NOMO-1 treated with dmso at 0.1 percent for 144 hours (cell line): ENCODE results near the gene MAP3K10.
"Not testable (repeated sequence)": the region's sequence is repeated elsewhere in the genome, so short reads cannot be mapped to it uniquely, and the experiment has no call there.

Experiments
- DNase-seq: peaks from one replicate; lab custom pipeline; 2025; ENCODE audit not compliant: unreplicated experiment; lab: John Stamatoyannopoulos, UW

The MAP3K10 gene

DNA sequence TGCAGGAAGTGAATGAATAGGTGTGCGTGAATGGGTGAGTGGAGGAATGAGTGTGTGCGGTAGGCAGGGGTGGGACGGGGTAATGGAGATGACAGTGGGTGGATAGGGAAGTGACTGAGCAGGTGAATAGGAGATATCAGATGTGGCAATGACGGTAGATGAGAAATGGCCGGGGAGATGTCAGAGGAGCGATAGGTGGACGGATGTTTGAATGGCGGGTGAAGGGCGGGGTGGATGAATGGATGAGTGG lies 25.5 kb downstream of the MAP3K10 start:
- DNase-seq: no peak

DNA sequence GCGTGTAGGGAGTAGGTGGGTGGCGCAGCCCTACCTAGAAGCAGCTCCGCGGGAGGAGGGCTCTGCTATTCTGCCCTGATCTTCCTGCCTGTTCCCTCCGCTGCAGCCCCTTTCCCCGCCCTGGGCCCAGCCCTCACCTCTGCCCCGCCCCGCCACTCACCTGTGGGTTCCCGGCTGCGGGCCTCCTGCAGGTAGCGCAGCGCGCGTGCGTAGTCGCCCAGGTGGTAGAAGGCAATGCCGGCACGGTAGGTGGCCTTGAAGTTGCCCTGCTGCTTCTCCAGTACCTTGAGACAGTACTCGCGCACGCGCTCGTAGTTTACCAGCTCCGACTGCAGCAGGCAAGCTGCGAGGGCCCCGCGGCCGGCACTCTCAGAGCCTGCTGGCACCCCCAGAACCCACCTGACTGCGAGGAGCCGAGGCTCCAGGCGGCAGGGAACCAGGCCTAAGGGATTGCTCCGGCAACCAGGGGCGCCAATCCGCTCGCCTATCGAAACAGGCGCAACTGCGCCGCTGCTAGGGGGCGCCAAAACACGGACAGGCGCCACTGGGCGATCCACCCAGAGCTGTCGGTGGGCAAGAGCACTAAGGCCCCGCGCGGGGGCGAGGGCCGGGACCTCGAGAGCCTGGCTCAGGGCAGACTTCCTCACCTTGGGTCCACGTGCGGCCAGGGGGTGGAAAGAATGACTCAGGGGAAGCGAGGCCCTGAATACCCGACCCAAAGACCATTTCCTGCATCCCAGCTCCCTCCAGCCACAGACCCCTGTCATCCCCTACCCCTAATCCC lies 26.0 kb downstream of the MAP3K10 start:
- DNase-seq: no peak

DNA sequence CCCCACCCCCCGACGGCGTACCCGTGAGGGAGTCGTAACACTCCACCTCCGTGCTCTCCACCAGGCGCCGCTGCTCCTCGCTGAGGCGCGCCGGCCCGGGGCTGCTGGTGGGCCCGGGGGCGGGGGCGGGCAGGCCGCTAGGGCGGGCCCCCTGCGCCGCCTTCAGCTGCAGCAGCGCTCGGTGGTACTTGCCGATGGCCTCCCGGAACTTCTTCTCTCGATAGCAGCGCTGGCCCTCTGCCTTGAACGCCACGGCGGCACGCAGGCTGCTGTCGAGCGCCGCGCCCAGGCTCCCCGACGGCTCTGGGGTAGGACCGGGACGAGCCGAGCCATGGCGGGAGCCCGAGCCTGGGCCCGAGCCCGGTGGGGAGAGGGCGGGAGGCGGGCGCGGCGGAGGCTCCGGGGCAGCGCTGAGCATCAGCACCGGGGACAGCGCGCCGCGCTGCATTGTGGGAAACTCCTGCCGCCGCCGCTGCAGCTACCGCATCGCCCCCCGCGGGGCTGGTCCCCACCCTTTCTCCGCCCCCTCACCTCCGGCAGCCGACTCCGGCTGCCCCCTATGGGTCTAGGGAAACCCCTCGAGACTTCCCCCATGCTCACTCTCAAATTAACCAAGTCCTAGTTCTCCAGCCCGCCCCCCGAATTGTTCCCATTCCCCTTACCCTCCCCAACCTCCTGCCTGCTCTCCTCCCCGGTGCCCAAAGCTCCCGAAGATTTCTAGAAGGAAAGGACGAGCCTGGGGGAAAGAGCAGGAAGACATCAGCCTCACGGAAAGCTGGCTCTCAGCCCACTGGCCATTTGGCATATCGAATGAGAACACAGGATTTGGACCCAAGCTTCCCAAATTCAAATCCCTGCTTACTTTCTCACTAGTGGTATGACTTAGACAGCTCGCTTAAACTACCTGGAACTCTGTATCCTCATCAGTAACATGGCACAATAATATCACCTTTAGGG lies 27.0 kb downstream of the MAP3K10 start, which contains the start of gene TTC9B:
TTC9B (minus strand) TSS at position 451 of the 957 bp plus-strand sequence; CDS start at position 448, 3 bp downstream.
- DNase-seq: no peak

DNA sequence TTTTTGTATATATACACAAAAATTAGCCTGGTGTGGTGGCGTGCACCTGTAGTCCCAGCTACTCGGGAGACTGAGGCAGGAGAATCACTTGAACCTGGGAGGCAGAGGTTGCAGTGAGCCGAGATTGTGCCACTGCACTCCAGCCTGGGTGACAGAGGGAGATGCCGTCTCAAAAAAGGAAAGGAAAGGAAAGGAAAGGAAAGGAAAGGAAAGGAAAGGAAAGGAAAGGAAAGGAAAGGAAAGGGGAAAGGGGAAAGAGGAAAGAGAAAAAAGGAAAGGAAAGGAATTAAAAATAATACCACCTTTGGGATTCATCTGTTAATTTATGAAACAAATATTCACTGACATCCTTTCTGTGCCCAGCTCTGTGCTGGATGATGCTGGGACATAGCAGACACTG lies 27.8 kb downstream of the MAP3K10 start:
- not testable (repeated sequence) for DNase-seq

DNA sequence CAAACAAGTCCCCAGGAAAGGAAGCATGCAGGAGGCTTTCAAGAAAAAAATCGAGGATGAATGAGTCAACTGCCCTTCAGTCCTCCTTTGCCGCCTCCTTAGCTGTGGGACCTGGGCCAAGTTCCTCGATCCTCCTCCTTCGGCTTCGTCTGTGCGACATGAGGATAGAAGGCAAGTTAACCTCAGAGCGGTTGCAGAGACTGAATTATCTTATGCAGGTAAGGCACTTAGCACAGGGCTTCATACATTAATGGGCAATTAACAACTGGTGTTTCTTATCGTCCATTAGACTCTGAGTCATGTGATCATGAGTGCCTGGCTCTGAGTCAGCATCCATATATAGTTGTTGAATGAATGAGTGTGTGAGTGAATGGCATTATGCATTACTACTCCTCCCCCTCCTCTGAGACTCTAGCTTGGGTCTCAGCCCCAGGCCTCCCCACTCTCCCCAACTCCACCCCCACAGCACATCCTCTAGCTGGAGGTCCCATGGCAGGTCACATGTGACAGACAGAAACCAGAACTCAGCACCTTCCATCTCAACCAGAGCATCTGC lies 28.6 kb downstream of the MAP3K10 start:
- no peak for DNase-seq

- no peak for DNase-seq
Measured at GRCh38 chr19:40220674-40221073, 29.4 kb downstream of the MAP3K10 start.

- peak; percentile 75 for DNase-seq
Measured at GRCh38 chr19:40221858-40222619, 30.8 kb downstream of the MAP3K10 start.

DNA sequence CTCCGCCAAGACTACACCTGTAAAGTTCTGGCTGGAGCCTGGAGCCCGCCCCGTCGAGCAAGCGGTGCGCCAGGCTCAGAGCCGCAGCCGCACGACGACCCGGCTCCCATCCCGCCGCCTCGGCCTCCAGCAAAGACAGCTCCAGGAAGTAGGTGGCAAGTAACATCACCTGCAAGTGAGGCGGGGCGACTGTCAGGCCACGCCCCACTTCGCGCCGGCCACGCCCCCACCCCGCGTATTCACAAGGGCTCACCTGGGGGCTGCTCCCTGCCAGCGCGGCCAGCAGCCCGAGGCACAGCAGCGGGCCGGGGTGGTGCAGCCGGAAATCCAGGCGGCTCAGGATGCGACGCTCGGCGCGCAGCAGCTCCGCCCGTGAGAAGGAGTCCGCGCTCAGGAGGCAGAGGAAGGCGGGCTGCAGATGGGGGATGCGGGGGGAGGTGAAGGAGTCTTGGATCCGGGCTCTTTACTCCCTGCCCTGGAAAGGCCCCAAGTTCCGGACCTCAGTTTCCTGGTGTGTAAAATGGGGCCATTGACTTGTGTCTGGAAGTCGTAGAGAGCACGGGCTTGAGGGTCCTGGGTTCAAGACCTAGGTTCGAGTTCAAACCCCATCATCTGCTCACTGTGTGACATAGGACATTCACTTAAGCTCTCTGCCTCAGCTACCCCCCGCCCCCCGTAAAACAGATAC lies 32.1 kb downstream of the MAP3K10 start:
- DNase-seq: no peak

- no peak for DNase-seq
Measured at GRCh38 chr19:40224342-40225150, 33.3 kb downstream of the MAP3K10 start.

DNA sequence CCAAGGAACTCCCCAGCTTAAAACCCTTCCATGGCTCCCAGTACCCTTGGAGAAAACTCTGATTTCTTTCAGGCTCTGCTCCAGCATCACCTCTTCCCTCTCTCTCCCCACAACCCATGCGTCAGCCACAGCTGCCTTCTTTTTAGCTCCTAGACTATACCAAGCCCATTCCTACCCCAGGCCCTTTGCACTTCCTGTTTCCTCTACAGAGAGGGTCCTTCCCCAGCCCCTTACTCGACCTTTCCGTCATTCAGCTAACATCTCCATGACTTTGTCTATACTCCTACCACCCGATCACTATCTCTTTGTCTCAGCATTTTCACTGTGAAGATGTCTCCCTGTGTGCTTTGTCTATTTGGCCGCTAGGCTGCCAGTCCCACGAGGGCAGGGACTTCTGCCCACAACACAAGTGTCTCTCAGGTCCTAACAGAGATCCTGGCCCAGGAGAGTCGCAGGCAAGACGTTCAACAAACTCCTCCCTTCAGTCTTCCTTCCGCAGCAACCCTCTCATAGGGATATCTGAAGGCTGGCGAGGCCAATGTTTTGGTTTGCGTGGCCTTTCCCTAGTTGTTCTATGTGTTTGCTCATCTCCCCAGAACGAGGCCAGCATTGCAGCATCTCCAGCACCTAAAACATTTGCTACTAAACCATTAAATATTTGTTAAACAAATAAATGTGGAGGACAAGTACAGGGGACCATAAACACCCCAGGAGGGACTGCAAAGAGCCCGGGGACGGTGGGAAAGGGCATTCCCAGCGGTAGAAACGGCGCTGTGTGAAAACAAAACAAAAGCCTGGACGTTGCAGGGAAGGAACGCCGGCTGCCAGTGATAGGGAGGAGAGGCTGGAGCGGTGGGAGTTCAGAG lies 34.4 kb downstream of the MAP3K10 start:
- DNase-seq: no peak

DNA sequence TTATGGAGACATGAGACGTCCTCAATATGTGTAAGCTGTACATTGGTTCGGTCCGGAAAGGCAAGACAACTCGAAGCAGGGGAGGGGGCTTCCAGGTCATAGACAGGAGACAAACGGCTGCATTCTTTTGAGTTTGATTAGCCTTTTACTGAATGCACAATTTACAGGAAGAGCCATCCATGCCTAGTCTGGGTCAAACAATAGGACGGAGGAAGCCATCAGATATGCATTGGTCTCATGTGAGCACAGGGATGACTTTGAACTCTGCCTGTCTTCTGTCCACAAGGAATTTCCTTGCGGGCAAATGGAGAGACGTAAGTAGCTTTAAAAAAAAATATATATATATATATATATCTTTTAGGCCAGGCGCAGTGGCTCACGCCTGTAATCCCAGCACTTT lies 37.1 kb downstream of the MAP3K10 start:
- DNase-seq: no peak

DNA sequence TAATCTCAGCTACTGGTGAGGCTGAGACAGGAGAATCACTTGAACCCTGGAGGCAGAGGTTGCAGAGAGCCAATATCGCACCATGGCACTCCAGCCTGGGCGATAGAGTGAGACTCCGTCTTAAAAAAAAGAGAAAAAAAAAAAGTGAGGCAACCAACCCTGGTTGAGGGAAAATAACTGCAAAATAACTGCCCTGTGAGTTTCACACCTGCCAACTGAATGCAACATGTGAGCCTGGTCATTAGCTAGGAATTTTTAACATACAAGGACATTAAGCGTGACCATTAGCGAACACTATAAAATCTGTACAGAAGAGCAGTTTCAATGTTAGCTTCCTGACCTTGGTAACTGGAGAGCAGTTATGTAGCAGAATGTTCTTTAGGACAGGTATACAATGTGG lies 37.6 kb downstream of the MAP3K10 start:
- DNase-seq: no peak

GRCh38 chr19:40229484-40229883 lies 38.3 kb downstream of the MAP3K10 start:
- DNase-seq: no peak

GRCh38 chr19:40229926-40230417 lies 38.7 kb downstream of the MAP3K10 start:
- no peak for DNase-seq

- DNase-seq: no peak
Measured at GRCh38 chr19:40231057-40231456, 39.8 kb downstream of the MAP3K10 start.

DNA sequence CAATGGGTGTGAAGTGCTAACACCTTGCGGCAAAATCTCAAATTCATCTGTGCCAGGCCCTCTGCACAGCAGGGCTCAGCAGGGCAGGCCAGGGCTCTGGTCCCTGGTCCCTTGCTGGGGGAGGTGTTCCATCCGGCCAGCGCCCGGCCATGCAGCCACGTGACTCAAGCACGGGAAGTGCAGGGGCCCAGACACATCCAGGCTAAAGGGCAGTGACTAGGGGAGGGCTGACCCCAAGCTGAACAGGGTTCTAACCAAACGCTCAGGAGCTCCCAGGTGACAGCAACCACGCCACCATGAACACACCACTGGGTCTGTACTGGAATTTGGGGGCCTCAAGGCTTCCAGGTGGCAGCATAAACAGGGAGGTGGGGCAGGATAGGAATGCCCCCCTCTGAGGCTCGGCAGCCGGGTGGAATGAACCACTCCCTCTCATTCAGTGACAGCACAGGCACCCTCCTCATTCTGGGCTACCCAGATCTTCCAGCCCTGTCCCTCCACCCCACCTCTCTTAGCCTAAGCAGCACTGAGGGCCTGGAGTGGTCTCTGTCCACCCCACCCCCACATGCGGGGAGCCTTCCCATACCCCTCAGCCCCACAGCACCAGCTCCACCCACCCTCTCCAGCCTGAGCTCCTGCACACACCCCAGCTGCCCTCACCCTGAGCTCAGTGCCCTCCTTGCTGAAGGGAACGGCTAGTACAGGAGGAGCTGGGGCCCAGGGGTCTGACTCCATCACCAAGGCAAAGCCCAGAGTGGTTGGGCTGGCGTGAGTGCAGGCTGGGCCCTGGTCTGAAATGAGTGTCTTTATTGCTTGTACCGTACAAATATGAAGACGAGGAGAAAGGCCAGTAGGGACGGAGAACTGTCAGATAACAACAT lies 40.6 kb downstream of the MAP3K10 start:
- DNase-seq: no peak

DNA sequence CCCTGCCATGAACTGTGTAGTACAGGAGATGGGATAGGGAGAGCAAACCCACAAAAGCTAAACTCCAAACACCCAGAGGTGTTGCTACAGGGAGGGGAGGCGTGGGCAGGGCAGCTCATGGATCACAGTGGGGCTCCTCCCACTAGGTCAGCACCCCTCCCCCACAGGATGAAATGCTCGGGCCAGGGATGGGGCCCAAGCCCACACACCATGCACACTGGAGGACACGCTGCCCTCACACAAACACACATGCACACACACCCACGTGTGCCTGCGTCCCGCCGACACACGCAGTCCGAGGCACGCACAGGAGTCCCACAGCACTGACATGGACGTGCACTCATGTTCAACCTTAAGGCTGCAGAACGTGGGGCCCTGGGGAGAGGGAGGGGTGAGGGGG lies 41.3 kb downstream of the MAP3K10 start:
- no peak for DNase-seq
